HepG2 (cell line): Measurements from ENCODE around the gene CYP20A1. TPM values are rescaled to one million over a fixed set of nuclear protein-coding genes. Genes with fewer than 3 reads are reported as not detected.
"Not testable (repeated sequence)": the region's sequence is repeated elsewhere in the genome, so short reads cannot be mapped to it uniquely, and the experiment has no call there.

Experiments
- ATAC-seq: fragments of 200-7000 bp; cut with Tn5 transposase; 3 replicates; pipeline ENCODE4 v1.9.1; 2020; ENCODE audit warnings: mild to moderate bottlenecking, moderate library complexity
- BruUV-seq: library from RNA; stranded (reverse); fragments of 400-500 nt; replicated peaks from 2 replicates; lab custom pipeline; 2021; lab: Mats Ljungman, UMichigan
- CTCF ChIA-PET: fragments of 300-600 bp; formaldehyde crosslinking; extraction: SDS; loops from one replicate; lab custom pipeline; 2021; ENCODE audit warnings: low total read pairs, inconsistent platforms, low intra/inter-chr PET ratio; lab: Yijun Ruan, JAX
- POLR2A ChIA-PET: fragments of 350-600 bp; sonication (Branson Sonifier 250); formaldehyde crosslinking; loops from one replicate; lab custom pipeline; 2020; ENCODE audit warnings: antibody characterized with exemption, inconsistent platforms; lab: Yijun Ruan, JAX
- DNase-seq: peaks from one replicate; pipeline ENCODE4 v3.0.0-alpha.2; 2015; ENCODE audit warnings: low spot score
- FAIRE-seq: peaks from 3 replicates; lab custom pipeline; 2011; peaks lifted over from hg19 to GRCh38; lab: Jason Lieb, UNC
- H2AFZ ChIP-seq: one replicate; pipeline ENCODE4 v1.6.1; 2011; ENCODE audit warnings: low read length, inconsistent platforms
- H3K27ac ChIP-seq: fragments of 300-600 bp; 3 replicates; pipeline ENCODE4 v1.8.0; 2011; ENCODE audit warnings: mixed run types, mild to moderate bottlenecking, mixed read lengths, low read length, inconsistent platforms; ENCODE audit not compliant: insufficient read depth; ENCODE audit errors: extremely low read length
- H3K27me3 ChIP-seq, 2 experiments: fragments of 200-600 bp in 1 of 2; 2 replicates in 1 of 2; 3 replicates in 1 of 2; pipeline versions ENCODE4 v1.6.0 to v1.8.0; 2011; ENCODE audit warnings: low read length in 2 of 2, mild to moderate bottlenecking in 2 of 2, moderate library complexity in 2 of 2, inconsistent platforms in 1 of 2; ENCODE audit not compliant: insufficient read depth in 2 of 2, control insufficient read depth in 1 of 2
- H3K36me3 ChIP-seq, 2 experiments: fragments of 200-600 bp in 1 of 2; replicated peaks in 1 of 2; 2 replicates in 1 of 2; 3 replicates in 1 of 2; pipeline versions ENCODE4 v1.5.1 to v1.8.0; 2011; ENCODE audit warnings: low read length in 2 of 2, inconsistent platforms in 1 of 2; ENCODE audit not compliant: insufficient read depth in 2 of 2, control insufficient read depth in 1 of 2
- H3K4me1 ChIP-seq: 2 replicates; pipeline ENCODE4 v1.5.1; 2012; ENCODE audit warnings: low read length, inconsistent platforms; ENCODE audit not compliant: insufficient read depth
- H3K4me2 ChIP-seq: 2 replicates; pipeline ENCODE4 v1.6.0; 2011; ENCODE audit warnings: low read depth, low read length, inconsistent platforms
- H3K4me3 ChIP-seq, 3 experiments: fragments of 200-600 bp in 1 of 3; sonication (generic), shearing (Covaris generic) in 1 of 3; replicated peaks in 1 of 3; 2 replicates each; pipeline ENCODE4 v1.5.1; 2011 to 2016; ENCODE audit warnings: low read length in 3 of 3, inconsistent platforms in 2 of 3, low read depth in 2 of 3, mild to moderate bottlenecking in 2 of 3, control low read depth in 1 of 3, mixed read lengths in 1 of 3; ENCODE audit not compliant: insufficient read depth in 1 of 3
- H3K79me2 ChIP-seq: one replicate; pipeline ENCODE4 v1.6.1; 2011; ENCODE audit warnings: low read length, inconsistent platforms; ENCODE audit not compliant: insufficient read depth
- H3K9ac ChIP-seq: 2 replicates; pipeline ENCODE4 v1.6.0; 2011; ENCODE audit warnings: mild to moderate bottlenecking, low read depth, low read length, inconsistent platforms; ENCODE audit not compliant: insufficient read depth
- H3K9me3 ChIP-seq: 2 replicates; pipeline ENCODE4 v1.5.1; 2012; ENCODE audit warnings: mild to moderate bottlenecking, low read length
- H4K20me1 ChIP-seq: 2 replicates; pipeline ENCODE4 v1.6.0; 2011; ENCODE audit warnings: inconsistent platforms, mild to moderate bottlenecking, low read length, moderate library complexity; ENCODE audit not compliant: insufficient read depth
- MAFF ChIP-seq: IDR thresholded peaks from 2 replicates; pipeline ENCODE4 v1.6.1; 2011; ENCODE audit warnings: low read depth, low read length, improper control_type of control experiment
- MAFK ChIP-seq, 2 experiments: IDR thresholded peaks in 1 of 2; conservative IDR thresholded peaks in 1 of 2; 2 replicates each; pipeline ENCODE4 v1.6.1; 2011; ENCODE audit warnings: improper control_type of control experiment in 2 of 2, low read length in 2 of 2
- ZXDC ChIP-seq: sonication (generic); formaldehyde crosslinking; IDR thresholded peaks from 2 replicates; pipeline ENCODE4 v1.5.0; 2020; ENCODE audit warnings: mild to moderate bottlenecking, missing genetic modification reagents
- WGBS: methylation state at CpG from one replicate; pipeline ENCODE4 v1.1.6; 2017; ENCODE audit warnings: low lambda C conversion rate; 5-methylcytosine and 5-hydroxymethylcytosine counted together
- in situ Hi-C: cut with HindIII; loops from 2 replicates; pipeline ENCODE4 v1.10.0; 2017; ENCODE audit warnings: low pct_unique_long_range_greater_than_20kb; ENCODE audit not compliant: extremely low pct_ligation_motif_present
- intact Hi-C: fragments of 100-400 bp; cut with micrococcal nuclease; formaldehyde crosslinking; loops from one replicate; pipeline ENCODE4 v1.10.0; 2022; ENCODE audit not compliant: unreplicated experiment
- polyA plus RNA-seq, 8 experiments: library from polyadenylated mRNA; depleted of rRNA in 3 of 8; stranded (reverse) in 7 of 8; unstranded in 1 of 8; fragments of >200 nt; fragmentation: Illumina TruSeq in 4 of 8; extraction: Trizol in 4 of 8; gene quantifications; 2 replicates each; pipeline versions ENCODE4 v1.2.1 to v1.2.3, GENCODE V29; 2011 to 2016; ENCODE audit warnings: low read depth in 4 of 8, missing spikeins in 1 of 8, mixed read lengths in 1 of 8; ENCODE audit not compliant: insufficient read depth in 1 of 8
- total RNA-seq, 5 experiments: library from RNA; depleted of rRNA; stranded (reverse); fragments of >200 nt; fragmentation: Illumina TruSeq; extraction: Trizol; gene quantifications; 2 replicates each; pipeline ENCODE4 v1.2.3, GENCODE V29; 2016; ENCODE audit warnings: low read depth in 1 of 5

CYP20A1 gene
- total and polyA plus RNA-seq, 2 of the 13 experiments (the other 11 are each of a cell fraction or from before 2014, with no cell fraction given) = 9.6 to 35.3 TPM

GRCh38 chr2:203302586-203302985, 63.8 kb downstream of the CYP20A1 start:
- BruUV-seq, H3K4me1 ChIP-seq, FAIRE-seq, intact Hi-C loops, CTCF ChIA-PET, in situ Hi-C loops, H4K20me1 ChIP-seq, H2AFZ ChIP-seq, H3K9ac ChIP-seq, H3K4me3 ChIP-seq, ATAC-seq, H3K27ac ChIP-seq, DNase-seq, H3K9me3 ChIP-seq, H3K36me3 ChIP-seq, H3K27me3 ChIP-seq, H3K4me2 ChIP-seq, POLR2A ChIA-PET, H3K79me2 ChIP-seq: not testable (repeated sequence)
- 97% methylated on average over 8 of the region's 8 CpGs for WGBS

GRCh38 chr2:203310688-203311436, 72.0 kb downstream of the CYP20A1 start:
- H3K4me1 ChIP-seq = peaks cover 10% of the 10 kb centered on the region; the same call in 1 of the 2 replicates
- ChIA-PET POLR2A (no interaction called here), CTCF (no interaction called here)
- no peaks in the 10 kb centered on the region for H3K27me3 ChIP-seq
- no TSS peak for BruUV-seq
- FAIRE-seq = peak; percentile 43
- in situ Hi-C loops (no loop called here), intact Hi-C loops (no loop called here)
- WGBS = 94% methylated on average over 3 of the region's 3 CpGs
- DNase-seq = no peak
- peak; percentile 78 to 83 for TF ChIP-seq MAFK (conservative IDR thresholded peaks at IDR 0.05 in 1 of 2, IDR thresholded peaks at IDR 0.05 in 1 of 2; ENCODE audit: low read length in 2 of 2)
- no peak for TF ChIP-seq ZXDC (CRISPR knock-in tag)
- TF ChIP-seq MAFF = peak; percentile 76
- no peaks in the 10 kb centered on the region for H3K36me3 ChIP-seq
- H3K9me3 ChIP-seq = no peaks in the 10 kb centered on the region
- H3K4me2 ChIP-seq = no peak overlapping the region
- no peak overlapping the region for H3K27ac ChIP-seq
- H3K79me2 ChIP-seq = no peaks in the 10 kb centered on the region
- no peaks in the 10 kb centered on the region for H4K20me1 ChIP-seq
- ATAC-seq = no peak
- no peak overlapping the region for H3K4me3 ChIP-seq
- no peak overlapping the region for H2AFZ ChIP-seq
- no peak overlapping the region for H3K9ac ChIP-seq
